Prostate gland (tissue), 2 donors: Measurements from ENCODE around the gene TWF2.

Experiments used
- POLR2A ChIP-seq: fragments of 450-650 bp; IDR thresholded peaks from one replicate; pipeline ENCODE4 v1.6.1; 2016; ENCODE audit warnings: antibody characterized with exemption, mild to moderate bottlenecking
- POLR2AphosphoS5 ChIP-seq: sonication (generic); formaldehyde crosslinking; IDR thresholded peaks from one replicate; pipeline ENCODE4 v1.6.1; 2017; ENCODE audit warnings: antibody characterized with exemption
- TF ChIP-seq, protein P1 (sequence below), 4 experiments: fragments of 200-600 bp in 2 of 4; fragments of 450-650 bp in 2 of 4; sonication (generic) in 2 of 4; IDR thresholded peaks; 1 replicate in 3 of 4; 2 replicates in 1 of 4; pipeline ENCODE4 v1.5.1; 2016 to 2019; ENCODE audit warnings: antibody characterized with exemption in 4 of 4, mild to moderate bottlenecking in 2 of 4, moderate library complexity in 2 of 4

- no peak for TF ChIP-seq POLR2A
- TF ChIP-seq, protein P1, sequence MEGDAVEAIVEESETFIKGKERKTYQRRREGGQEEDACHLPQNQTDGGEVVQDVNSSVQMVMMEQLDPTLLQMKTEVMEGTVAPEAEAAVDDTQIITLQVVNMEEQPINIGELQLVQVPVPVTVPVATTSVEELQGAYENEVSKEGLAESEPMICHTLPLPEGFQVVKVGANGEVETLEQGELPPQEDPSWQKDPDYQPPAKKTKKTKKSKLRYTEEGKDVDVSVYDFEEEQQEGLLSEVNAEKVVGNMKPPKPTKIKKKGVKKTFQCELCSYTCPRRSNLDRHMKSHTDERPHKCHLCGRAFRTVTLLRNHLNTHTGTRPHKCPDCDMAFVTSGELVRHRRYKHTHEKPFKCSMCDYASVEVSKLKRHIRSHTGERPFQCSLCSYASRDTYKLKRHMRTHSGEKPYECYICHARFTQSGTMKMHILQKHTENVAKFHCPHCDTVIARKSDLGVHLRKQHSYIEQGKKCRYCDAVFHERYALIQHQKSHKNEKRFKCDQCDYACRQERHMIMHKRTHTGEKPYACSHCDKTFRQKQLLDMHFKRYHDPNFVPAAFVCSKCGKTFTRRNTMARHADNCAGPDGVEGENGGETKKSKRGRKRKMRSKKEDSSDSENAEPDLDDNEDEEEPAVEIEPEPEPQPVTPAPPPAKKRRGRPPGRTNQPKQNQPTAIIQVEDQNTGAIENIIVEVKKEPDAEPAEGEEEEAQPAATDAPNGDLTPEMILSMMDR (IDR thresholded peaks at IDR 0.05), result no peak
- no peak for TF ChIP-seq POLR2AphosphoS5
These were observed 4.2 kb downstream of the TWF2 start for GRCh38 chr3:52234516-52235447.
